ENCODE data around the gene CELF4. TPM values are rescaled to one million over a fixed set of nuclear protein-coding genes. Genes with fewer than 3 reads are reported as not detected.
A peak's percentile ranks its signal among the peaks of the same experiment; 100 is the strongest.

CELF4 gene
- total and polyA plus RNA-seq, 2 donors (not counting 1 experiment from before 2014, with no cell fraction given): 0.17 TPM; not detected in 1

DNA sequence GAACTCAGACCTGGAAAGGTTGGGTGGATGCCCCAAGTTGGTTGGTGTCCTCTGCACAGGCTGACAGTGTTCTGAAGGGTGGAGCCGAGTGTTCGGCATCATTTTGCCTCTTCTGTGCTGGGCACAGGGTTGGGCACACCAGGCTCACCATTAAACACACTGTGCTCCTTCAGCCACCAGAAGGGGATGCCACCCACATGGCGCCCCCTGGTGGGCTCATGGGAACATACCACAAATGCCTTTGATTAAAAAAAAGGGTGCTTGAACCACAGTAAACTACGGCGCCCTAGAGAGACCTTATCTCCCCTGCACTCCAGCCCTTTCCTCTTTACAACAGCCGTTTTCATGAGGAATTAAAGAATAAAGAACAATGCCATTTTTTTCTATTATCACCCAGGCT lies 89.4 kb downstream of the CELF4 start:
- Histone ChIP-seq H2AFZ (ENCODE audit: low read length) (no peak overlapping the region), H3K36me3 (ENCODE audit: control insufficient read depth, insufficient read depth, low read length) (no peaks in the 10 kb centered on the region), H3K9ac (ENCODE audit: insufficient read depth, low read length) (no peak overlapping the region), H3K4me2 (ENCODE audit: extremely low read depth, insufficient read depth, low read length) (no peak overlapping the region), H3K9me3 (ENCODE audit: control insufficient read depth, insufficient read depth, low read depth, low read length) (no peaks in the 10 kb centered on the region), H4K20me1 (ENCODE audit: control insufficient read depth, extremely low read depth, insufficient read depth, low read length) (no peaks in the 10 kb centered on the region), H3K4me1 (ENCODE audit: control insufficient read depth, extremely low read depth, insufficient read depth, low read length) (no peaks in the 10 kb centered on the region), H3K79me2 (ENCODE audit: control insufficient read depth, insufficient read depth, low read length) (no peaks in the 10 kb centered on the region), H3K4me3 (replicated peaks in 1 of 4; ENCODE audit: control extremely low read depth in 1 of 4, insufficient read depth in 1 of 4, low read depth in 3 of 4, low read length in 4 of 4) (no peak overlapping the region), H3K27me3 (ENCODE audit: control insufficient read depth, insufficient read depth, low read length) (no peaks in the 10 kb centered on the region), H3K27ac (ENCODE audit: insufficient read depth, low read length) (no peak overlapping the region)
- TF ChIP-seq, protein P1, sequence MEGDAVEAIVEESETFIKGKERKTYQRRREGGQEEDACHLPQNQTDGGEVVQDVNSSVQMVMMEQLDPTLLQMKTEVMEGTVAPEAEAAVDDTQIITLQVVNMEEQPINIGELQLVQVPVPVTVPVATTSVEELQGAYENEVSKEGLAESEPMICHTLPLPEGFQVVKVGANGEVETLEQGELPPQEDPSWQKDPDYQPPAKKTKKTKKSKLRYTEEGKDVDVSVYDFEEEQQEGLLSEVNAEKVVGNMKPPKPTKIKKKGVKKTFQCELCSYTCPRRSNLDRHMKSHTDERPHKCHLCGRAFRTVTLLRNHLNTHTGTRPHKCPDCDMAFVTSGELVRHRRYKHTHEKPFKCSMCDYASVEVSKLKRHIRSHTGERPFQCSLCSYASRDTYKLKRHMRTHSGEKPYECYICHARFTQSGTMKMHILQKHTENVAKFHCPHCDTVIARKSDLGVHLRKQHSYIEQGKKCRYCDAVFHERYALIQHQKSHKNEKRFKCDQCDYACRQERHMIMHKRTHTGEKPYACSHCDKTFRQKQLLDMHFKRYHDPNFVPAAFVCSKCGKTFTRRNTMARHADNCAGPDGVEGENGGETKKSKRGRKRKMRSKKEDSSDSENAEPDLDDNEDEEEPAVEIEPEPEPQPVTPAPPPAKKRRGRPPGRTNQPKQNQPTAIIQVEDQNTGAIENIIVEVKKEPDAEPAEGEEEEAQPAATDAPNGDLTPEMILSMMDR (conservative IDR thresholded peaks at IDR 0.05 in 1 of 2, IDR thresholded peaks at IDR 0.05 in 1 of 2; ENCODE audit: low read depth in 1 of 2, low read length in 2 of 2): peak; percentile 45 to 66
- TF ChIP-seq EZH2 (IDR thresholded peaks at IDR 0.05; ENCODE audit: low read length, missing control alignments): no peak
- DNase-seq (ENCODE audit: low read depth in 2 of 2): peak in 1 of 2 donors; percentile 39

DNA sequence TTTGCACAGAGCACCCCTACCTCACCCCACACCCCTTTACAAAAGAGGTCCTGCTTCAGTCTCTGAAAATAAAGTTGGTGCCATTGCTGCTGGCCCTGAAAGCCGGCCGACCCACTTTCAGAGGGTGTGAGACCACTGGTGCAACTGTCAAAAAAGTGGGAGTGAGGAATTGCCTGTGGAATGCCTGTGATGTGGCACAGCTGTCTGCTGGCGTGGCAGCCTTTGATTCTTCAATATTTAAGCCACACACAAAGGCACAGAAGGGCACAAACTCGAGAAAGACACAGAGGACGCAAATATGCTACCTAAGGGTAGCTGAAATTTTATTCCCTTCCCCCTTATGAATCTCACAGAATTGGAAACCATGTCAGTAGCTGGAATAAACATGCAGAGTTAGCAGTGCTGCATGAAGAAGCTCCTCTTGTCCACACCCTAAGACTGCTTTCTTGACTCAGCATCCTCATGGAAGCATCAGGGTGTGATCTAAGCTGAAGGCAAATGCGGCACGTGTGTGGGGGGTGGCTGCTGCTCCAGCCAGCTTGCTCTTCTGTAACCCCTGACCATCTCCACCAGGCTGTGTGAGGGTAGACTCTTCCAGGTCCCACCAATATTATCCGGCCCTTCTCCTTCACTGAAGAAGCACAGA lies 92.3 kb downstream of the CELF4 start:
- Histone ChIP-seq H2AFZ (ENCODE audit: low read length) (no peak overlapping the region), H3K79me2 (ENCODE audit: control insufficient read depth, insufficient read depth, low read length) (no peaks in the 10 kb centered on the region), H3K36me3 (ENCODE audit: control insufficient read depth, insufficient read depth, low read length) (no peaks in the 10 kb centered on the region), H3K27ac (ENCODE audit: insufficient read depth, low read length) (no peak overlapping the region), H3K4me3 (replicated peaks in 1 of 4; ENCODE audit: control extremely low read depth in 1 of 4, insufficient read depth in 1 of 4, low read depth in 3 of 4, low read length in 4 of 4) (no peak overlapping the region), H3K9me3 (ENCODE audit: control insufficient read depth, insufficient read depth, low read depth, low read length) (no peaks in the 10 kb centered on the region), H4K20me1 (ENCODE audit: control insufficient read depth, extremely low read depth, insufficient read depth, low read length) (no peaks in the 10 kb centered on the region), H3K9ac (ENCODE audit: insufficient read depth, low read length) (no peak overlapping the region), H3K27me3 (ENCODE audit: control insufficient read depth, insufficient read depth, low read length) (no peaks in the 10 kb centered on the region), H3K4me2 (ENCODE audit: extremely low read depth, insufficient read depth, low read length) (no peak overlapping the region), H3K4me1 (ENCODE audit: control insufficient read depth, extremely low read depth, insufficient read depth, low read length) (no peaks in the 10 kb centered on the region)
- TF ChIP-seq, protein P1 (conservative IDR thresholded peaks at IDR 0.05 in 1 of 2, IDR thresholded peaks at IDR 0.05 in 1 of 2; ENCODE audit: low read depth in 1 of 2, low read length in 2 of 2): no peak
- TF ChIP-seq EZH2 (IDR thresholded peaks at IDR 0.05; ENCODE audit: low read length, missing control alignments): no peak
- no peak for DNase-seq (ENCODE audit: low read depth in 2 of 2)

DNA sequence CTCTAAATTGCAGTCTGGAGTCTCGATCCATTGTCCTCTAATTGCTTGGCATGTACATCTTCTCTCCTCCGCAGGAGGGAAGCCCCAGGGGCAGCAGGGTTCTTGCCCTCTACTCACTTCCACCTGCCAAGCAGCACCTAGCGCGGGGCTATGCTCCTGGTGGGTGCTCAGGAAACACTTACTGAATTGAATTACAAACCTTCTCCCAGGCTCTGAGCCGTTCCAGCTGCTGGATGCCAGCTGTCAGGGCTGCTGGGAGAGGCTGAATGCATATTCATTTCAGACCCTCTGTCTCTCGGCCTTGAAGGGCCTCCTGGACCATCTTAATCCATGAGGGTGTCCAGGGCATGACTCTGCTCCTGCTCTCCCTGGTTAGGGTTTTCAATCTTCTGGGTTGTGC lies 94.0 kb downstream of the CELF4 start:
- DNase-seq (ENCODE audit: low read depth in 2 of 2): no peak
- H3K27ac ChIP-seq (ENCODE audit: insufficient read depth, low read length): no peak overlapping the region
- no peaks in the 10 kb centered on the region for H3K9me3 ChIP-seq (ENCODE audit: control insufficient read depth, insufficient read depth, low read depth, low read length)
- H3K36me3 ChIP-seq (ENCODE audit: control insufficient read depth, insufficient read depth, low read length): no peaks in the 10 kb centered on the region
- H3K4me2 ChIP-seq (ENCODE audit: extremely low read depth, insufficient read depth, low read length): no peak overlapping the region
- no peaks in the 10 kb centered on the region for H4K20me1 ChIP-seq (ENCODE audit: control insufficient read depth, extremely low read depth, insufficient read depth, low read length)
- no peak overlapping the region for H3K4me3 ChIP-seq (replicated peaks in 1 of 4; ENCODE audit: control extremely low read depth in 1 of 4, insufficient read depth in 1 of 4, low read depth in 3 of 4, low read length in 4 of 4)
- no peak overlapping the region for H3K9ac ChIP-seq (ENCODE audit: insufficient read depth, low read length)
- H3K79me2 ChIP-seq (ENCODE audit: control insufficient read depth, insufficient read depth, low read length): no peaks in the 10 kb centered on the region
- no peaks in the 10 kb centered on the region for H3K27me3 ChIP-seq (ENCODE audit: control insufficient read depth, insufficient read depth, low read length)
- H2AFZ ChIP-seq (ENCODE audit: low read length): no peak overlapping the region
- no peaks in the 10 kb centered on the region for H3K4me1 ChIP-seq (ENCODE audit: control insufficient read depth, extremely low read depth, insufficient read depth, low read length)
- TF ChIP-seq EZH2 (IDR thresholded peaks at IDR 0.05; ENCODE audit: low read length, missing control alignments): no peak
